HG03103 (cell line): Measurements from ENCODE around the gene TMIGD3.

Source experiments
- ATAC-seq: cut with Tn5 transposase; IDR thresholded peaks from one replicate; pipeline ENCODE4 v1.9.1; 2021; ENCODE audit warnings: low read depth; ENCODE audit not compliant: unreplicated experiment

Gene TMIGD3

DNA sequence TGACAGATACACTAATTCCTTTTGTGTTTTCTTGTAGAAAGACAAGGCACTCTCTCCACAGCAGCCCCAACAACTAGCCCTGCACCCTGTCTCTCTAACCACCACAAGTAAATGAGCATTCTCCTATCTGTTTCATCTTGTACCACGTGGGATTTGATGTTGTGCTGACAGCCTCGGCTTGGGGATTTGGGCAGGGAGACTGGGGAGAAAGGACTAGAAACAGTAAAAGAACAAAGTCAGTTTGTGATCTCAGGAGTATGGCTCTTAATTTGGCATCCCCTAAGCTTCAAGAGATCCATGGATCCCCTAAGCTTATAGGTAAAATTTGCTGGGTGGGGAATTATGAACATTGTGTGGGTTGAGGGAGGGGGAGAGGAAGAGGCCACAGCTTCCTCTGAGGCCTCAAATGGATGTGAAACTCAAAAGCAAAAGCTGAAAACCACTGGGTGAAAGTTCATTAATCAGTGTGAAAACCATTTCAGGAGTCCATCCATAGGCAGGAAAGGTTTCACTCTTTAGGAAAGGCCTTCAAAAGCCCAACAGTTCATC, 26.6 kb downstream of the TMIGD3 start:
- ATAC-seq, result peak; percentile 57

DNA sequence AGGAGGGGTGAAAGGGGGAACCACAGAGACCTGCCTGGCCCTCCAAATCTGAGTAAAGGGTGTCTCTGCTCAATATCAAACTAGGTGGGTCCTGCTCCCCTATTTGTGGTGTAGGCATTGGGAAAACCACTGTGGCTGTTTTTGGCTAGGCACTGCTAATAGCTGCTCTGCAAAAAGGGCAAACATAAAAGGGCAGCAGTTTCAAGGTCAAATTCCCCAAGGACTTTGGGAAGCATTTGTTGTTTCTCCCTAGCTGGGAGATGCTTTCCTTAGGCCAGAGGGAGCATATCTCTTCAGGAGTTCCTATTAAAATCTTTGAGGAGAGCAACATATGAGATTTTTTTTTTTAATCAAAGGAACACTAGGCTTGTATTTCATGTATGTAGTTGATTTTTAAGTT, 27.2 kb downstream of the TMIGD3 start:
- ATAC-seq, result no peak

DNA sequence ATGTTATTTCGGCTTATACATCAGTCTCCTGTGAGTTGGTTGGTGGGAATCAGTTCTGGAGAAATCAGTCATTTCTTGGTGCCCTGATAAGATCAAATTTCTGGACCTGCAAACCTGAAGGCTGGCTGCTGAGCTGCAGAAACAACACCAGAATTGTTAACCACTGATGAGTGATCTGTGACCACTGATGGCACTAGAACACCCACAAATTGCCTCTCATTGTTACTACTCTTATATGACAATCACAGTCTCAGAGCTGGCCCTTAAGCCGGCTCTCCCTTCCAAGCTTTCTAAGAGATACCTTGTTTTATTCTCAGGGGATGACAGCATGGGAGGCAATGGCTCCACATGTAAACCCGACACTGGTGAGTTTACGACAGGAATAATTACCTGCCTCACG, 27.7 kb downstream of the TMIGD3 start:
- ATAC-seq, result no peak

DNA sequence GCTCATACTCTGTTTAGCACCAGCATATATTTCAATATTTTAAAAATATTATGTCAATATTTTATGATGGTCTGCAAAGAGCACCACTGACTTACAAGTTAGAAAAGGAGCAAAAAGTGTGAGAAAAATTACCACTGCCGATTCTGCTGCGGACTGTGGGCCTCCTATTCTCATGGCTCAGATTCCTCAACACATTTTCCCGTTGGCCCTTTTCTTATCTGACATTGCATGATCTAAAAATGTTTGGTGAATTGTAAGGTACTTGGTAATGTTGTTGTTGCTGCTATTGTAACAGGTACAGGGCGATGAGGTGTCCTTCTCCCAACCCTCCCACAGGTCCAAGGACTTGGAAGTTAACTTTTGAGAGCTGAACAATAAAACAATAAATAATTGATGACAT, 28.9 kb downstream of the TMIGD3 start:
- ATAC-seq, result no peak

DNA sequence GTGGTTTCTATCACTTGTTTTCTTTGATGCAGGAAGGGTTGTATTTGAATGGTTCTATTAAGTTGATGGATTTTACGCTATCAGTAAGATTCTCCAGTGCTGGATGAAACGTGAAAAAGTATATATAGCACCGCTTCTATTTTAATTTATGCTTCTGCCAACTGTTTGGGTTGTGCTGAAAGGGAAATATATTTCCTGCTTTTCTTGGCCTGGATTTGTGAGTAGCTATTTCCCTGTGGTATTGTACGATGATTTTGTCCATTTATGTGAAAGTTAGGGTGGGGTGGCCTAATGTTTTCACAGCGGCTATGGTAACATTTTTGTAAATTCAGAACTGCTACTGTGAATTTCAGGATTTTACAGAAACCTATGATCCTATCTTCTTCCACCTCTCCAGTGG, 29.3 kb downstream of the TMIGD3 start:
- no peak for ATAC-seq

DNA sequence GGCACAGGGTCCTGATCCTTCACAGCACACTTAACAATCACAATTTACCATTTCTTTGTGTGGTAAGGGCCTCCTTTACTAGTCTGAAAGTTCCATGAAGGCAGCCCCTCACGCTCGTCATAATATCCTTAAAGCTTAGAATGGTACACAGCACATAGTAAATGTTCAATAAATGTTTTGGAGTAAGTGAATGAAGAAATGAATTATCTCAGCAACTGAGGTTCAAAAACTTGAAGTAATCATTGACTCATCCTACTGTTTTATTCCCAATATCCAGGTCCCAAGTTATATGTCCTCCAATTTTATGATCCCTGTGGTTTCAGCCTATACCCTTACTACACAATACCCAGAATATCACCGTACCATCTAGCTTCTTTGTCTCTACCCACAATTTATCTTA, 31.9 kb downstream of the TMIGD3 start:
- no peak for ATAC-seq

DNA sequence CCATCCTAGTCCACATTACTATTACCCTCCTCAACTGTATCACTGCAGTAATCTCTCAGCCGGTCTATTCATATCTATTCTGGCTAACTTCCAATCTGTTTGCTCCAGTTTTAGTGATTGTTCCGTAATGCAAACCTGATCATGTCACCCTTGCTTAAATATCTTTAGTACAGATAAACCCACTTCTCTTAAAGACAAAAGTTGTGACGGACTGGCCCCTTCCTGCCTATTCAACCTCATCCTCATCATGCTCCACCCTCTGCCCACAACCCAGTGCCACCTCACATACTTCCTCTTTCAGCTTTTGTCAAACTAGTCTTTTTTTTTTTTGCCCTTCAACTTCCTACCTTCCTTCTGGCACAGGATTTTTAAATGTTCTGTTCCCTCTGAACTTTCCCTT, 32.4 kb downstream of the TMIGD3 start:
- no peak for ATAC-seq

DNA sequence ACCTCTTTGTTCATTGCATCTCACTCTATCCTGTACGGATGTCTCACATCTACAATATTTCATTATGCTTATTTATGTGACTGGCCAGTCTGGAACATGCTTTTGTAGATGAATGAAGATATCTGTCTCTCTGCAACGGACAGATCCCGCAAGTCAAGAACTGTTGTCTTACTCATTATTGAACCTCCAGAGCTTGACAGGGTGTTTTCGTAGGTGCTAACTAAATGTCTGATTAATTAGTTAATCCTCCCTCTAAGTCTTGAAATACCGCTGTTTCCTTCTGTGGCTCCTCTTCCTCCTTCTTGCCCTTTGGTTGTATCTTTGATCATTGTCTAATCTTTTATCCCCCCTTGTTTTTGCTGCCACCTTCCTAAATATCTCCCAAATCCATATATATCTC, 32.8 kb downstream of the TMIGD3 start:
- no peak for ATAC-seq

DNA sequence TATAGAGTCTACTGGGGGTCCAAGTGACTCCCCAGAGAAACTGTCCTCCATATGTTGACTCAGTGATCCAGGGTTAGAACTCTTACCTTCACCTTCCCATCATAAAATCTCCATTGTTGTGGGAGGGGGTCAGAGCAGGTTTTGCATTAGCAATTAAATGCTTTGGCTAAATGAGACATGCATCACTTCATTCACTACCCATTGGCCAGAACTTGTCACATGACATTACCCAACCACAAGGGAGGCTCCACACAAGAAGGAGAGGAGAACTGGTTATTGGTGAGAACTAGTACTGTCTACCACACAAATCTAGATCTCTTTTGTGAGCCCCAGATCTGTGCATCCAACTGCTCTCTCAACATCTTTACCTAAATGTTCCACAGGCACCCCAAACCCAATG, 33.9 kb downstream of the TMIGD3 start:
- no peak for ATAC-seq

DNA sequence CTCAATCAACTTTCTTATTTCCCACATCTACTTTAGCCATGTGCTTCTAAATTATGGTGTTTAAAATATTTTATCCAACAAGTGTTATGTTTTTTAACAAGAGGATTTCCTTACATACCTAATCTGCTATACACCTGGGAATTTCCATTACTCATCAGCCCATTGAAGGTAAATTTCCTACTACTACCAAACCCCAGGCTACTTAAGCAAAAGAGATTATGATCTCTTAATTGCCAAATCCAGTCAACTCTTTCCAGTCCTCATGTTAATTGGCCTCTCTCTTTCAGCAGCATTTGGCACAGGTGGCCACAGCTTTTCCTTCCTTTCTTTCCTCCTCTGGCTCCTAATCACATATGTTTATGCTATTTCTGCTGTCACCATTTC, 34.7 kb downstream of the TMIGD3 start:
- ATAC-seq, result no peak

DNA sequence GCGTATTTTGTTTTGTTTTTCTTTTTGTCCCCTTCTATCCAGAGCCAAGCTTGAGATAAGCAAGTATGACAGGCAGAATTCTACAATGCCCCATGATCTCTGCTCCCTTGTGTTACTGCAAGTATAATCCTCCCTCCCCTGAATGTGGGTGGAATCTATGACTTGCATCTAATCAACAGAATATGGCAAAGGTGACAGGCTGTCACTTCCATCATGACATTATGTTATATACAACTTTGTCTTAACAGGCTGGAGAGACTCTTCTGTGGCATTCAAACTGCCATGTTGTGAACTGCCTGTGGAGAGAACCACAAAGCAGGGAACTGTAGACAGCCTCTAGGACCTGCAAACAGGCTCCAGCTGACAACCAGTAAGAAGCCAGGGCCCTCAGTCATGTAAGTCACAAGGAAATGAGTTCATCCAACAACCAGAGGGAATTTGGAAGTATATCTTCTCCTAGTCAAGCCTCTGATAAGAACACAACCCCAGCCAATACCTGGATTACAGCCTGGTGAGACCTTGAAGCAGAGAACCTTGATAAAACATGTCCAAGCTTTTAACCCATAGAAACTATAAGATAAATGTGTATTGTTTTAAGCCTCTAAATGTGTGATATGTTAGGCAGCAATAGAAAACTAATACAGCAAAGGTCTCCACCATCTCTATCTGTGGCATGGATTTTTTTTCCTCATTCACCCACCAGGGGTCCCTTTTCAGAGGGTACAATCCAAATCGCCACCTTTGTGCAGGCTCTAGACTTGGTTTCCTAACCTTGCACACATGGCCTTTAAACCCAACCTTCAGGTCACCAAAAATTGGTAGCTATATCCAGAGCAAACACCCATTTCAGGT, 35.3 kb downstream of the TMIGD3 start:
- no peak for ATAC-seq

DNA sequence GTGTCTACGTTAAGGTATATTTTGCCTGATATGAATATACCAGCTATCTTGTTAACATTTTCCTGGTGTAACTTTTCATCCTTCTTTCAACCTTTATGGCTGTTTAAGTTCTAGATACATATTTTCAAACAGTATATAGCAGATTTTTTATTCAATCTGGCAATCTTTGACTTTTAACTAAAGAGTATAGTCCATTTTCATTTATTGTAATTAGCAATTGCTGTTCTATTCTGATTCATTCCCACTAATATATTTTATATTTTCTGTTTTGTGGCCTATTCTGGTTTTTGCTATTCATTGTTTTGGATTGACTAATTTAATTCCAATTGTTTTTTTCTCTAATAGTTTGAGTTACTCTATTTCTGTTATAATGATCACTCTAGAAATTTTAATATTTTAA, 37.0 kb downstream of the TMIGD3 start:
- no peak for ATAC-seq

DNA sequence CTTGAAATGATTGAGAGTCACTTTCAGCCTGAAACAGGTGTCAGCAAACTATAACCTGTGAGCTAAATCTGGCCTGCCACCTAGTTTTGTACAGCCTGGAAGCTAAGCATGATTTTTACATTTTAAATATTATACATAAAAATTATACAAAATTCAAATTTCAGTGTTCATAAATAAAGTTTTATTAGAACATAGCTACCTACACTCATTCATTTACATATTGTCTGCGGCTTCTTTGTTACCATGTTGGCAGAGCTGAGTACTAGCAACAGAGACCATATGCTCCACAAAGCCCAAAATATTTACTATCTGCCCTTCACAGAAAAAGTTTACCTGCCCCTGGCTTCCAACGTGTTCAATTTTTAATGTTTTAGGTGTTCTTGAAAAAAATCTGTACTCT, 37.7 kb downstream of the TMIGD3 start:
- ATAC-seq, result no peak

DNA sequence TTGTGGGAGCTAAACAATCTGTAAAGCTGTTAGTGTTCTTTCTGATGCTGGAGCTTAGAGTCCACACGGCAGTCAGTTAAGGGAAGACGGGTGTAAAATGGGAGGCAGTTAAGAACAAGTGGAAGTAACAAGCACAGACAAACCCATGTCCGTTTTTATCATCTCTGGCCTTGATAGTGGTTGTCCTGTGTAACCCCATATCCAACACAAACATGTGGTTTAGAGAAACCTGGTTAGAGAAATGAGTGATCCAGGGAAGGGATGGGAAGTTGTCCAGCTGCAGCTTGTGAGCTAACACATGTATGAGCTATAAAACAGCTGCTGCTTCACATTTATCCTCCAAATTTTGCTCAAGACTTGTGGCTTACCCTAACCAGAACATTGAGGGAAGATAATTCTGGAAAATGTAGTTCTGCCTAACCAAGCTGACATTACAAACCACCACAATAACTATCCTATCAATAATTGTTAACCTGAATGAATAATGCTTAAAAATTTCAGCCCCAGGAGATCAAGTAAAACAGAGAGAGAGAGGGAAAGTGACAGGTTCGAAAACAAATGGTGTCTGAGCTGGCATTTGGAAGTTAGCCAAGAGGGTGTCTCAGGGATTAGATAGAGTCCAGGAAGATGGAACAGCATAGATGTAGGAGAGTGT, 40.3 kb downstream of the TMIGD3 start:
- no peak for ATAC-seq

DNA sequence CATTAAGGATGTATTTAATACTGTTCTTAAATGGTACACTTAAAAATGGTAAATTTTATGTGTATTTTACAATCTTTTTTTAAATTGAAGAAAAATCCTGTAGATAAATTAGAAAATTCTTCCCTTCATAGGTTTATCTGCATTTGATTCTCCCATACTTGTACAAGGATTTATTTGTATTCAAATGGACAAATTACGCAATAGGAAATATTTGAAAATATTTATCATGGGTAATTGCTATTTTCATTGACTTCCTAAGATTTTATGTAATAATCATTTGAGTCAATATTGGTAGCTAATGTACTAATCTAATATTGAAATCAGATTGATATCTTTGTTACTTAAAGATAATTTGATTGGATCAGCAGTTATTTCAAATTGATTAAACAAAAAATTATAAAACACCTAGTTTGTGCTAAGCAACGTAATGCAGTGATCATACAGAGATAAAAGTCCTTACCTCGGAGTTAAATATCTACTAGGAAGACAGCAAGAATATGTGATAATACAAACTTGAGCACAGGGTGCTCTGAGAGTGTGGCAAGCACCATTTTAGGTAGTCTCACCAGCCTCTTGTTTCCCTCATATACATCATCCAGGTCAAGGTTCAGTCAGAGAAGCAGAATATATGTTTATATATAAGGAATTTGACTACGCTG, 40.9 kb downstream of the TMIGD3 start:
- no peak for ATAC-seq

DNA sequence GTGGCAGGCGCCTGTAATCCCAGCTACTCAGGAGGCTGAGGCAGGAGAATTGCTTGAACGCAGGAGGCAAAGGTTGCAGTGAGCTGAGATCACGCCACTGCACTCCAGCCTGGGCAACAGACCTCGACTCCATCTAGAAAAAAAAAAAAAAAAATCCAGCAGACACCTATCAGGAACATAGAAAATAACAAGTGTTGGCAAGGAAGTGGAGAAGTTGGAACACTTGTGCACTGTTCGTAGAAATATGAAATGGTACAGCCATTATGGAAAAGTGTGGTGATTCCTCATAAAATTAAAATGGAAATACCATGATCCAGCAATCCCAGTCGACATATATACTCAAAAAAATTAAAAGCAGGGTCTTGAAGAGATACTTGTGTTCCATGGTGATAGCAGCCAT, 41.7 kb downstream of the TMIGD3 start:
- ATAC-seq, result no peak

DNA sequence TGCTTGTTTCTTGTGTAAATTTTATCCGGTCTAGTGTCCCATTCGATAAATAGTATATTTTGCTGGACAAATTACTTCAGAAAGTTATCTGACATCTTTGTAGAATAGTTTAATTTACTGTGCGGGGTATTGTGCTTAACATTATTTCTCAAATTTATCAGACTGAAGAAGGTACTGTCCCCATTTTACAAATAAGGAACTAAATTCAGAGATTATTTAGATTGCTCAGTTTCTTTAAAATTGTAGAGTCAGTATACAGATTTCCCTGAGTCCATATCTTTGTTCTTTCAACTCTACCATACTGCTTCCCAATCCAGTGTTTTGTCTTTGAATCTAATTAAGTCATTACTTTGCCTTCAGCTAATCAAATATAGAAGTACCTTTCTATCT, 47.8 kb downstream of the TMIGD3 start:
- ATAC-seq, result no peak

DNA sequence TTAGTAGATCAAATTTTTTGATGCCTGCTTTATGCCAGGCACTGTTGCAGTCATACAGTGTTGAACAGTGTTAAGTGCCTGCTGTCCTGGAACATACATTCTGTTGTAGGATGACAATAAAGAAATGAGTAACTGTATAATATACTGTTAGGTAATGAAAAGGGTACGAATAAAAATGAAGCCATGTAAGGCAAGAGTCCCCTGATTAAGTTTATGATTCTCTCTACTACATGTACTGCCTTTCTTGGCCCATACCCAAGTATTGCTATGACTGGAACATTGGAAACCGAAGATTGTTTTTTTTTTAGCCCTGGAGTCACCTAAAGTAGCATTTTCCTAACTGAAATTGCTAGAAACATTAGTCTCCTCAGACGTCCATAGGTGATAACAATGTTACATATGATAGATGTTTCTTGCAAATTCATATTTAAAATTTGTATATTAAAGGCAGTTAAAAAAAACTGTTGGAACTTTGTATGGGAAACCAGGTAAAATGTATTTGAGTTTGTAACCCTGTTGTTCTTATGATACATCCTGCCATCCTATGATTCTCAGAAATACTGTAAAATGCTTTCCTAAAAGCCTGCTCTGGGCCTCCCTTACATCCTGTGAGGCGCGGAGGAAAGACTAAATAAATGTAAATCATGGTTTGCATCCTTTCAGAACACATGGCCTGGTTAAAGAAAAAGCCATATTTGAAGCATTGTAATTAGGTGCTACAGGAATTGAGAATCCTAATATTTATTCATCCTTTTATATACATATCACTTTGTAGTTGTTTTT, 48.4 kb downstream of the TMIGD3 start:
- no peak for ATAC-seq

DNA sequence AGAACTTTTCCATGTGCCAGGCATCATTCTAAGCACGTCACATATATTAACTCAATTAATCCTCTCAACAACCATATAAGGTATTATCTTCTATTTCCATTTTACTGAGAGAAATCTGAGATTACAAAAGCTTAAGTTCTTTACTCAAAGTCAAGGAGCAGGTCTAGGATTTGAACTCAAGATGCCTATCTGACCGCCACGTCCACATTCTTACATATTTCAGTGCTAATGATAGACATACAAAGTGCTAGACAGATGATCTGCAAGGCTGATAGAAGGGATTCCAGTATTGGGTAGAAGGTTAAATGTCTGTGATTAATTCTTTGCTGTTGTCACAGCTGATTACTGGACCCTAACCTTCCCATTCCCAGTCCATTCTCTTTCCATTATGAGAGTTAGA, 49.7 kb downstream of the TMIGD3 start:
- ATAC-seq, result no peak

DNA sequence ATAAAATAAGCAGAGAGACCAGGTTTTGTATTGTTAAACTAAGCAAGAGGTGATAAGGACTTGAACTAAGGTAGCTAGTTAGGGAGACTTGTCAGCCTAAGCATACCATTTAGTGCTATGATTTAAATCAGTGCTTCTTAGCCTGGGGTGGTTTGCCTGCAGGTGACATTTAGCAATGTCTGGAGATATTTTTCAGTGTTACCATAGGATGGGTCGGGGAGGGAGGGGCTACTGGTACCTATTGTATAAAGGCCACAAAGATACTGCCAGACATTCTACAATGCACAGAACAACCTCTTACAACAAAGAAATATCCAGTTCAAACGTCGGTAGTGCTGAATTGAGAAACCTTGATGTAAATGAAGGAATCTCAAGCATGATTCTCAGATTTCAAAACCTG, 50.9 kb downstream of the TMIGD3 start:
- no peak for ATAC-seq

DNA sequence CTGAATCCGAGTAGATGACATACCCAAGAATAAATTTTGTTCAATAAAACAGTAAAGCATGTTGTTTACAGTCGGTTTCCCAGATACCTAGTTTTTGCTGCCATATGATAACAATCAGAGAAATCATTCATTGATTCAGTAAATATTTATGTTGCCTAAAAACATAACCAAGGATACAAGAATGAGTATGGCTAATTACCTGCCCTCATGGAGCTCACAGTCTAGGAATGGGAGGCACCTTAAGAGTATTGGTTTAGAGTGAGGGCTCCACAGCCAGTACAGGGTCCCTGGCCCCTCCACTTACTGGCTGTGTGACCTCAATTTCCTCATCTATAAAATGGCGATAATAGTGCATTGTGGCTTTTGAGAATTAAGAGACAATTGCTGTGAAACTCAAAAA, 53.2 kb downstream of the TMIGD3 start:
- no peak for ATAC-seq
